Epithelial cell of esophagus (primary cell): ENCODE results near the gene CPNE5.
A peak's percentile ranks its signal among the peaks of the same experiment; 100 is the strongest.

Experiments used
- DNase-seq: peaks from one replicate; pipeline ENCODE4 v3.0.0; 2010; ENCODE audit warnings: low read depth
- H3K4me3 ChIP-seq: 2 replicates; pipeline ENCODE4 v1.5.1; 2011; ENCODE audit warnings: mild to moderate bottlenecking, low read length, control low read depth
- TF ChIP-seq, protein P1 (sequence below): IDR thresholded peaks from 2 replicates; pipeline ENCODE4 v1.5.1; 2011; ENCODE audit warnings: low read depth, mild to moderate bottlenecking, low read length, control low read depth, inconsistent platforms; ENCODE audit not compliant: insufficient read depth; ENCODE audit errors: missing control alignments

CPNE5 gene

DNA sequence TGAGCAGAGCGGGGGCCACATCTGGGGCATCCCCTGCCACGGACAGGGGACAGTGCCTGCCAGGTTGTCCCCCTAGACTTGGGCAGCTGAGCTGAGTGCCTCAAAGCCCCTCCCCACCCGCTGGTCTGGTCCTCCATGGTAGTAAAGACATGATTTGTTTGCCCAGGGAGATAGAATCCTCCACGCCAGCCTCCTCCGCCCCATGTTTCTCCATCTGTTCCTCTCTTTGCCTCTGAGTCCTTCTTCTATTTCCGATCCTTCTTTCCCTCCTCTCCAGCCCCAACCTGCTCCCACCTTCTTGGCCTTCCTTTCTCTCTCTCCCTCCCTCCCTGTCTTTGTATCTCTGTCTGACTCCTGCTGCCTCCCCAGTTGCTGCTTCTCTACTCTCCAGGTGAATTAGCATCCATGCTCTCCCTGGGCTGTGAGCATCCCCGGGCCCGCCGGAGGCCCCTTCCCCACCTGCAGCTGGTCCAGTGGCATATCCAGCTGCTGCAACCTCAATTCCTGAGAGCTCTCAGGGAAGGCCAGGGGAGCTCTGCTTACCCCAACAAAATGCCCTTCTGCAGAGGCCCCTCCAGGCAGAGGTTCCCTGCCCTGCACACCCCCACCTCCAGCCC is 45.8 kb downstream of the CPNE5 start:
- no peak overlapping the region for H3K4me3 ChIP-seq
- no peak for DNase-seq
- TF ChIP-seq, protein P1, sequence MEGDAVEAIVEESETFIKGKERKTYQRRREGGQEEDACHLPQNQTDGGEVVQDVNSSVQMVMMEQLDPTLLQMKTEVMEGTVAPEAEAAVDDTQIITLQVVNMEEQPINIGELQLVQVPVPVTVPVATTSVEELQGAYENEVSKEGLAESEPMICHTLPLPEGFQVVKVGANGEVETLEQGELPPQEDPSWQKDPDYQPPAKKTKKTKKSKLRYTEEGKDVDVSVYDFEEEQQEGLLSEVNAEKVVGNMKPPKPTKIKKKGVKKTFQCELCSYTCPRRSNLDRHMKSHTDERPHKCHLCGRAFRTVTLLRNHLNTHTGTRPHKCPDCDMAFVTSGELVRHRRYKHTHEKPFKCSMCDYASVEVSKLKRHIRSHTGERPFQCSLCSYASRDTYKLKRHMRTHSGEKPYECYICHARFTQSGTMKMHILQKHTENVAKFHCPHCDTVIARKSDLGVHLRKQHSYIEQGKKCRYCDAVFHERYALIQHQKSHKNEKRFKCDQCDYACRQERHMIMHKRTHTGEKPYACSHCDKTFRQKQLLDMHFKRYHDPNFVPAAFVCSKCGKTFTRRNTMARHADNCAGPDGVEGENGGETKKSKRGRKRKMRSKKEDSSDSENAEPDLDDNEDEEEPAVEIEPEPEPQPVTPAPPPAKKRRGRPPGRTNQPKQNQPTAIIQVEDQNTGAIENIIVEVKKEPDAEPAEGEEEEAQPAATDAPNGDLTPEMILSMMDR: no peak

DNA sequence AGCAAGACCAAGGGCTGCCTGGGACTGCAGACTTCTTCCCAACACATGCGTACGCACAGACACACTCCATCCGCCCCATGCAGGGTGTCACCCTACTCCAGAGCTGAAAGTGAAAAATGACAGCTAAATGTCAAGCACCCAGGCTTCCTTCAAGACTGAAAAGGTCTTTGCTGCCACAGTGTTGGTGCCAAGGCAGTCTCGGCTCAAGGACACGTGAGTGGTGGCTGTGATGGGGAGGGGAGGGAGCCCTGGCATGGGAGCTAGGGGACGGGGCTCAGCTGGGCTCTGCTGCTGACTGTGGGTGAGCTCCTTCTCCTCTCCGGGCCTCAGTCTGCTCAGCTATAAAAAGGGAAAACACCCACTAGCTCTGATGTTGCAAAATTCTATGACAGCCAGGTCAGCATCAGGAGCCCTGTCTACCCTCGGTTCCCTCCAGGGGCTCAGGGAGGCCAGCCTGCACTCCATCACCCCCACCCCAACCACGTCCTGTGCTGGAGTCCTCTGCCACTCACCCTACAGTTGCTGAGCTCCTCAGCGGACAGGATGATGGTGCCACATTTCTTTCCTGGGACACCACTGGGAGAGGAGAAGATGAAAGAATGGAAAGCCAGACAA is 47.6 kb downstream of the CPNE5 start:
- H3K4me3 ChIP-seq: no peak overlapping the region

DNA sequence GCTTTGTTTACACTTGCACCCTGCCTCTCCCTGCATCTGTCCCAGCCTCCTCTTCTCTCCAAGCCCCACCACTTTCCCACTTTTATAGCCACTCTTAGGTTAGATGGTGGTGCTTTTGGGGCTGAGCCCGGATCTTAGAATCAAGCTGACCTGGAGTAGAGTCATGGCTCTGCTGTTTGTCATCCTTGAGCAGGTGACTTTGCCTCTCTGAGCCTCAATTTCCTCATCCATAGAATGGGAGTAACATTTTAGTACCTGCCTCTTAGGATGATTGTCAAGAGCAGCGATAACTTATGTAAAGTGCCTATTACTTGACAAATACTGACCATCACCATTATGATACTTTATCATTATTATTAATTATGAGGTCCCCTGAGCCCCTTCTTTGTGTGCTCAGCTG is 48.2 kb downstream of the CPNE5 start:
- no peak overlapping the region for H3K4me3 ChIP-seq
- no peak for DNase-seq
- TF ChIP-seq, protein P1: no peak

More for the DNA sequence above, 47.6 kb downstream of the CPNE5 start:
- TF ChIP-seq, protein P1: no peak
- DNase-seq: no peak

DNA sequence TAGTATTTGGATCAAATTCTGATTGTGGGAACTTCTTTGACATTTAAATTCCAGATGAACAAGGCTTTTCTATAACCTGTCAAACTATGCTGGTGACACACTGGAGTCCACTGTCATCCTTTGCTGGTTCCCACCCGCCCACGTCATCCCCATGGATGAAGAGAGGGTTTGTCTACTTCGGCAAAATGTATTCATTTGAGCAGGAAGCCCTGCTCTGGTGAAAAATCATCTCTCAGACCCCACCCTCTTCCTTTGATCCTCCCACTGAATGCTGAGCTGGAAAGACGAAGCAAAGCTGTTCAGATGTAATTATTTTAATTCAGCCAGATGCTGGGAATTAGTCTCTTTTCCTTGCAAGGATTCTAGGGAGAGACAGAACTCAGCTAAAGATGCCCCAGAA is 50.5 kb downstream of the CPNE5 start:
- H3K4me3 ChIP-seq: no peak overlapping the region
- DNase-seq: peak; percentile 37
- TF ChIP-seq, protein P1: no peak

DNA sequence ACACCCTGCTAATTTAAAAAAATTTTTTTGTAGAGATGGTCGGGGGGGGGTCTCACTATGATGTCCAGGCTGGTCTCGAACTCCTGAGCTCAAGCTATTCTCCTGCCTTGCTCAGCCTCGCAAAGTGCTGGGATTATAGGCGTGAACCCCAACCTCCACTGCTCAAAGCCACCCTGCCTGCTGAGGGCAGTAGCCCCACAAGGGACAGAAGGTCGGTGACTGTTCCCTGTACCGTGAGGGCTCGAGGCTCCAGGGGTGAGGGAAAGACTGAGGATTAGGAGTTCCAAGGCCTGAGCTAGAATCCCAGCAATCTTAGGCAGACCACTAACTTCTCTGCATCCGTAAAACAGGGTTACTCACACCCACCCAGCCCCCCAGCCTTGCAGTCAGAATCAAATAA is 51.1 kb downstream of the CPNE5 start:
- TF ChIP-seq, protein P1: no peak
- no peak overlapping the region for H3K4me3 ChIP-seq
- DNase-seq: no peak

DNA sequence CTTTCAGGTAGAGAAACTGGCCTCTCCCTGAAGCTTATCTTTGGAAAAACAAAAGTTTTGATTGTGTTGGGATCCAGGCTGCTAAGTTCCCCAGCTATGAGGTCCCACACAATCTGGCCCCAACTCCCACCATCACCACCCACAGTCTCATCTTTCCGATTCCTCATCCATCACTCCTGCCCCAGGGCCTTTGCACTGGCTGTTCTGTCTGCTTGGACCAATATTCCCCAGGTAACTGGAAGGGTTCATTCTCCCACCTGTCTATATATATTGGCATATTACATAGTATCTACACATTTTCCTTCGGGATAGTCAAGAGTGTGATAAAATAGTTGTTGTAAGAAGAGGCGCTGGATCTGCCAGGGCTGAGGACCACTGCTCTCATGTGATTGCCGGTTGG is 52.0 kb downstream of the CPNE5 start:
- DNase-seq: no peak
- TF ChIP-seq, protein P1: no peak
- no peak overlapping the region for H3K4me3 ChIP-seq

DNA sequence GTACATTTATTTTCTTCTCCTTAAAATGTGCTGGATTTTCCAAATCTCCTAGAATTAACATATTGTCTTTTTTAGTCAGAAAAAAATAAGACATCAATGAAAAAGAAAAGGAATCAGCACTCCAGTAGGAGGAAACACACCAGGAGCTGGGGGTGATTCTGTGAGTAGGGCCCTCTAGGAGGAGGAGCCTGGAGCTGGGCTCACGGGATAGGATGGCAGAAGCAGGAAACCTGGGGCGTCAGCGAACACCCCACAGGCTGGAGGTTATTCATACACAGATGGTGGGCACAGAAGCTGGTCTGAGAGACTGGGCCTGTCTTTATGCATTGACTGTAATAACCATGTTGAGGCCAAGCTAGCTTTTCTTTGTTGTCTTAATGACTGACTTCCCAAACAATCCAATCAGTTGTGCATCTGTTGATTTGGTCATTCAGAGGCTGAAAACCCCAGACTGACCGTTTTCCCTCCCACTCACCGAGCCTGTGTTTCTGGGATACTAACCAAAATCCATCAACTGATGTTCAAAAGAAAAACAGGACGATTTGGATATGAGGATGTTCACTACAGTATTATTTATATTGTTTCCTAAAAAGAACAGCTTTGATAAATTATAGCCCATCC is 53.1 kb downstream of the CPNE5 start:
- TF ChIP-seq, protein P1: no peak
- no peak overlapping the region for H3K4me3 ChIP-seq
- no peak for DNase-seq
